Loucy (cell line): ENCODE data around the gene DIO3.

Experiments used
- CTCF ChIP-seq: fragments of 200-600 bp; sonication (generic); conservative IDR thresholded peaks from 2 replicates; pipeline ENCODE4 v1.5.1; 2014; ENCODE audit warnings: mild to moderate bottlenecking, antibody characterized with exemption, low read length
- EZH2phosphoT487 ChIP-seq: fragments of 200-600 bp; IDR thresholded peaks from 2 replicates; pipeline ENCODE4 v1.6.1; 2018; ENCODE audit warnings: antibody characterized with exemption, mild to moderate bottlenecking, moderate library complexity, borderline replicate concordance

- TF ChIP-seq CTCF (no peak), EZH2phosphoT487 (no peak)
Observed at GRCh38 chr14:101556131-101556530, 5.2 kb upstream of the DIO3 start.
